T-helper 1 cell (primary cell): ENCODE data around the gene CRYBG1.
A peak's percentile ranks its signal among the peaks of the same experiment; 100 is the strongest.

Experiments used
- DNase-seq, 5 donors: peaks; one replicate each; pipeline ENCODE4 v3.0.0-alpha.2; 2012 to 2020
- total RNA-seq, 4 donors: gene quantifications; one replicate each; lab custom pipeline; 2026; lab: John Stamatoyannopoulos, UW

Gene CRYBG1, protein sequence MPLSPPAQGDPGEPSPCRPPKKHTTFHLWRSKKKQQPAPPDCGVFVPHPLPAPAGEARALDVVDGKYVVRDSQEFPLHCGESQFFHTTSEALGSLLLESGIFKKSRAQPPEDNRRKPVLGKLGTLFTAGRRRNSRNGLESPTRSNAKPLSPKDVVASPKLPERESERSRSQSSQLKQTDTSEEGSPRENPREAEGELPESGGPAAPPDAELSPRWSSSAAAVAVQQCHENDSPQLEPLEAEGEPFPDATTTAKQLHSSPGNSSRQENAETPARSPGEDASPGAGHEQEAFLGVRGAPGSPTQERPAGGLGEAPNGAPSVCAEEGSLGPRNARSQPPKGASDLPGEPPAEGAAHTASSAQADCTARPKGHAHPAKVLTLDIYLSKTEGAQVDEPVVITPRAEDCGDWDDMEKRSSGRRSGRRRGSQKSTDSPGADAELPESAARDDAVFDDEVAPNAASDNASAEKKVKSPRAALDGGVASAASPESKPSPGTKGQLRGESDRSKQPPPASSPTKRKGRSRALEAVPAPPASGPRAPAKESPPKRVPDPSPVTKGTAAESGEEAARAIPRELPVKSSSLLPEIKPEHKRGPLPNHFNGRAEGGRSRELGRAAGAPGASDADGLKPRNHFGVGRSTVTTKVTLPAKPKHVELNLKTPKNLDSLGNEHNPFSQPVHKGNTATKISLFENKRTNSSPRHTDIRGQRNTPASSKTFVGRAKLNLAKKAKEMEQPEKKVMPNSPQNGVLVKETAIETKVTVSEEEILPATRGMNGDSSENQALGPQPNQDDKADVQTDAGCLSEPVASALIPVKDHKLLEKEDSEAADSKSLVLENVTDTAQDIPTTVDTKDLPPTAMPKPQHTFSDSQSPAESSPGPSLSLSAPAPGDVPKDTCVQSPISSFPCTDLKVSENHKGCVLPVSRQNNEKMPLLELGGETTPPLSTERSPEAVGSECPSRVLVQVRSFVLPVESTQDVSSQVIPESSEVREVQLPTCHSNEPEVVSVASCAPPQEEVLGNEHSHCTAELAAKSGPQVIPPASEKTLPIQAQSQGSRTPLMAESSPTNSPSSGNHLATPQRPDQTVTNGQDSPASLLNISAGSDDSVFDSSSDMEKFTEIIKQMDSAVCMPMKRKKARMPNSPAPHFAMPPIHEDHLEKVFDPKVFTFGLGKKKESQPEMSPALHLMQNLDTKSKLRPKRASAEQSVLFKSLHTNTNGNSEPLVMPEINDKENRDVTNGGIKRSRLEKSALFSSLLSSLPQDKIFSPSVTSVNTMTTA (N-terminal part only)
- total RNA-seq = 216 to 333 (median 238) reads per million in 4 donors

DNA sequence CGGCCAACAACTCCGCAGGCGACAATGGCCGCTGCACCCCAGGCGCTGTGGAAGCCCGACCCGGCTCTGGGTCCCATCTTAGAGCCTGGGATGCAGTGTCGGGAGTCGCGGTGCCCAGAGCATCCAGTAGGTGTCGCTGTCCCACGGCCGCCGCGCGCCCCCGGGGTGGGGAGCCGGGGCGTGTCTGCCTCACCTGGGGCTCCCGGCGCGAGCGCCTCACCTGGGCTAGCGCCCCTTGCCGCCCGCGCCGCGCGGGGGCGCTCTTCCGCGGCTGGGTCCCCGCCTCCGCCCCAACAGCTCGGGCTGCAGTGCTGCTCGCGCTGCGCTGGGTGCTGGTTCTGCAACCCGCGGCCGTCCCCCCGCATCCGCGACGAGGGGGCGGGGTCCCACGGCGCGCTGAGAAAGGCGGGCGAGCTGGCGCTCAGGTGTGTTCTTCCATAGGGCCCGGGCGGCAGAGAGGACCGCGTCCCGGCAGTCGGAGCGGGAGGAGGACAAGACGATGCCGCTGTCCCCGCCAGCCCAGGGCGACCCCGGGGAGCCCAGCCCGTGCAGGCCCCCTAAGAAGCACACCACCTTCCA lies at the start of gene CRYBG1:
Gene CRYBG1, plus strand, starts transcription at position 308 of the 579 bp plus-strand sequence. Its CDS starts 192 bp downstream, at position 500.
- peak; percentile 51 to 74 (median 56) for DNase-seq

DNA sequence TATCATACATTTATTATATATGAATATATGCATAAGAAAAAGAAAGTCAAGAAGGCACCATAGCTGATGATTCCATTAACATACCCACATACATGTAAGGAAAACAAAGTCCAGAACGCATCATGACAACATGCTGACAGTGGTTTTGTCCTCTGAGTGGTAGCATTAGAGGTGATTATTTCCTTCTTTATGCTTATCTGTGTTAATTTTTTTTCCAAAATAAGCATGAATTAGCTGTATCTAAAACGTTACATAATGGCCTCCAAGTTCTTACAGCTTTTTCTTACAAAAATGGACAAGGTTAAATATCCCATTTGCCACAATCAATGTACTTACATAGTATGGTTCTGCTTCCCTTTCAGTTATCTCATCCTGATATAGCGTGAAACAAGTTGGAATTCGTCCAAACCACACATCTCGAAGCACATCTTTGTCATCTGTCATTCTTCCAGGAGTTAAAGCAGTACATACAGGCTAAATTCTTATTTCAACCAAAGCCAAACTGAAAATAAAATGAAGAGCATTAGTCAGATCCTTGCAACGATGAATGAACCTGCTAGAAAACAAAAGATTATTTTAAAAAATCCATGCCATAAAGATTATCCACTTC lies 44.6 kb upstream of the CRYBG1 start:
- no peak for DNase-seq

DNA sequence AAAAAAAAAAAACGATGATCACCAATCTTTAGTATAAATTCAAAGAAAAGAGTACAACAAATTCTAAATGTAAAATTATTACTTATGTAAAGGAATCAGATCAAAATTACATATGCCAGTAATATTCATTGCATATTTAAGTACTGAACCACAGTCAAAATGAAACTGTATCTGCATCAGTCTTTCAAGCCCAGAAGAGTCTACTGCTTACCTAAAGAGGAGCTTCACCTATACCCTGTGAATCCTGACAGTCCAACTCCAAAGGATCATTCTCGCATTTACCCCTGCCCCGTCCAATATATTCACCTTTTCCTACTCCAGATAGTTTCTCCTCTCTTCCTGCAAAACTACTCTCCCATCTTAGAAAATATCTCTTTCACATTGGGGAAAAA lies 44.1 kb upstream of the CRYBG1 start:
- peak in 1 of 5 donors; percentile 30 for DNase-seq

DNA sequence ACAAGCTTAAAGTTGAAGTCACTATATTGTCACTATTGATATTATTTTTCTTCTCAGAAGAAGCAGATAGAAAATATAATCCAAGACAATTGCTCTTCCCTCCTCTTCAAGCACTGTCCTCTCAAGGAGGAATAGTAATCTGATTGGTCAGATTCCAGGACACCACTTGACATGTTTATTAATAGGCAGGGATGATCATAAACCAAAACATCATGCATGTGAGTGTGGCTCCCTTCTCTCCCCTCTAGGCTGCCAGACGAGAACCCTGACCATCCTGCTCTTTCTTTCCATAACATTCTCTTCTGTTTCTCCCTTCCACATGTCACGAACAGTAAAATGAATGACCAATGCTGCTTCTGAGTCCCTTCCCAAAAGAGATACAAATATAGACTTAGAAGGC lies 42.5 kb upstream of the CRYBG1 start:
- no peak for DNase-seq

DNA sequence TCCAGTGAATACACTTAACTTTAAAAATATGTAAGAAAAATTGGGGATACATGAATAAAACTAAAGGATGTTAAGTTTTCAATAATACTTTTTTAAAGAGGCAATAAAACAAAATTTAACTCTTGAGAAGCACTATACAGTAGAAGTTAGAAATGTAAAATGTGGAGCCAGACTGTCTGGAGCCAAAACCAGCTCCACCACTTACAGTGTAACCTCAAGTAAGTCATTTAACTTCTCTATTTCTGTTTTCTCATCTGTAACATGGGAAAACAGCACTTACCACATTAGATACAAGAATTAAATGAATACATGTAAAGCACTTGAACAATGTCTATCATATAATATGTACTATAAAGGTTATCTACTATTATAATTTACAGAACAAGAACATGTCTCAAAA lies 41.7 kb upstream of the CRYBG1 start:
- no peak for DNase-seq

DNA sequence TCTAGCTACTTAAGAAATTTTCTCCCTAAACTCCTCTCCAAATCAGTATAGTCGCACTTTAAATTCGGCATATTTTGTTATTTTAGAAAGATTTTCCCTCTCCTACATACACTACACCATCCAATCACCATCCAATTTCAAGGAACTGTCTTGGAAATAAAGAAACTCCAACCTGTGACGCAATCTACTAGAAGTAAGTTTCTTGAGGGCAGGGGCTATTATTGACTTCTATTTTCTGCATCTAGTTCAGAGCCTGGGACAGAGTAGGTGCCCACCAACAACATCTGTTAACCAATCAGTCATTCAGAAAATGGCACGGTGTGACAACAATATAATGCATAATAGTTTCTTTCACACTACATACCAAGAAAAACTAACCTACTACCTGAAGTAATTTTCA lies 38.6 kb upstream of the CRYBG1 start:
- DNase-seq = no peak

DNA sequence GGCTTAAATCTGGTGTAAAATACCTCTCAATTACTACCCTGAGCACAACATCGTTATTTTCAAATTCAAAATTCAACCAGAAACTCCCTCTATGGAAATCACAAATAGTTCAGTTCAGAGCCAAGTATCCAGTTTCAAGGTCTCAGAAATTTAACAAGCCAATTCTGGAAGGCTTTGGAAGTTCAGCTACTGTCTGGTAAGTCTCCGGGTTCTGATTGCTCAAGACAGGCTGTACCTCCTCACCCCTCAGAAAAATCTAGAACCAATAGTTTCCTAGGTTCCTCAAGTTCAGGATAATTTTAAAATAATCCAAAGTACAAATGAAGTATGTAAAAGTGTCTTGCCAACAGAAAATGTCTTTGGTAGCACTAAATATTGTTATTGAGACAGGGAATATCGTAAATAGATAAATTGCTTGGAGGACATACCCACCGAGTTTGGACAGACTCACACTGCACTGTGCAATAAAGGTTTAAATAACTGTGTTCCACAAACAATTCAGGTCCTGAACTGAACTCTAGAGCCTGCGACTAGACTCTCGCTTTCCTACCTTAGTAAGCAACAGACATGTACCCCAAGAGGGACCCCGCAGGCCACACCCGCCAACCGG lies 35.7 kb upstream of the CRYBG1 start:
- DNase-seq = no peak

DNA sequence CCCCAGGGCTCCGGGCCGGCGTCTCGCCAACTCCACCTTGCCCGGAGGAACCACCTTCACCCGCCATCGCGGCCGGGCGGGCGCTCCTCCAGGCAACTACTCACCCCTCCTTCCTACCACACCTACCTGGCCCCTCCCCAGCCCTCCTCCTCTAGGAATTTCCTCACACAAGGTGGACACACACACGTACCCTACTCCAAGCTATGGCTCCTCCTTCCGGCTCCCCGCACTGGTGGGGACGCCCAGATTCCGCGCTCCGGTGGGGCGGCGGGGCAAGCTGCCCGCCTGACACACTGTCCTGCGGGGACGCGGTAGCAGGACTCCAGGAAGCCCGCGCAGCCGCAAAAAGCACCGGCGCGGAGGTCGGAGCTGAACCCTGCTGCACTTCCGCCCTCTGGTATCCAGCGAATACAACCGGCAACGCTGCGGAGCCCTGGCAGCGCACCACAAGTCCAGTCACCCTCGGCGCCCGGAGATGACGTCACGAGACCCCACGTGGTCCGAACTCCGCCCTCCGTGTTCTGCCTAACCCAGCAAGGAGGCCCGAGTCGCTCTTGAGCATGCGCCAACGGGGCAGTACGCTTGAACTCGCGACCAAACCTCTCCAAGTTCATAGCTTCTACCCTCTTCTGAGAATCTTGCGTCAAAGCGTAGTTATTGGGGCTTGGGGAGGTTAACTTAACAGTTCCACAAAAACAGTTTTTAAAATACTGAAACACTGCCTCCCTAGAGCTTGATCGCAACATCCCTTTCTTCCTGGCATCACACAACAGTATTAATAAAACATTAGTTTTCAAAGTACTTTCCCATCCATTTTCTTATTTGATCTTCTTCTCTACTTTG lies 35.0 kb upstream of the CRYBG1 start, which contains the start of gene ATG5:
Gene ATG5, minus strand, starts transcription at position 425 of the 843 bp plus-strand sequence. CDS start 9,552 bp downstream, outside the sequence.
- peak; percentile 98 to 100 (median 99) for DNase-seq

DNA sequence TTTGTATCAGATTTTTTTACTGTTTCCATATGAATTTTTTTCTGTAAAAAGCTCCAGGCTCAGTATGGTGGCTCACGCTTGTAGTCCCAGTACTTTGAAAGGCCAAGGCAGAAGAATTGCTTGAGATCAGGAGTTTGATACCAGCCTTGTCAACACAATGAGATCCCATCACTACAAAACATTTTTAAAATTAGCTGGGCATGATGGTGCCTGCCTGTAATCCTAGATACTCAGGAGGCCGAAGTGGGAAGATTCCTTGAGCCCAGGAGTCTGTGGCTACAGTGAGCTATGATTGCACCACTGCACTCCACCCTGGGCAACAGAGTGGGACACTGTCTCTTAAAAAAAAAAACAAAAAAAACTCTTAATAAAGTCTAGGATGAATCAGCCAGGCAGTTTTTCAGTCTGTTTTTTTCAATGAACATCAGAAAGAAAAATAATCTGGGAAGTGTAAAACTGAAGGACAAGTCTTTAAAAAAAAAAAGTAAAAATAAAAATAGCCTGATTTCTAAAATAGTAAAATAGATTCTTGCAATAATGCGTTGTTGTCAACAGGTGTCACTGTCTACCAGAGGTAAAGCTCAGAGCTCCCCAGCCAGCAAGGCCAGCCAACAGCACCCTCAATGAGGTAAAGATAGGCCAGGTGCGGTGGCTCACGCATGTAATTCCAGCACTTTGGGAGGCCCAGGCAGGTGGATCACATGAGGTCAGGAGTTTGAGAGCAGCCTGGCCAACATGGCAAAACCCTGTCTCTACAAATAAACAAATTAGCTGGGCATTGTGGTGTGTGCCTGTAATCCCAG lies 25.7 kb upstream of the CRYBG1 start:
- DNase-seq = peak in 4 of 5 donors; percentile 24 to 55 (median 40)

DNA sequence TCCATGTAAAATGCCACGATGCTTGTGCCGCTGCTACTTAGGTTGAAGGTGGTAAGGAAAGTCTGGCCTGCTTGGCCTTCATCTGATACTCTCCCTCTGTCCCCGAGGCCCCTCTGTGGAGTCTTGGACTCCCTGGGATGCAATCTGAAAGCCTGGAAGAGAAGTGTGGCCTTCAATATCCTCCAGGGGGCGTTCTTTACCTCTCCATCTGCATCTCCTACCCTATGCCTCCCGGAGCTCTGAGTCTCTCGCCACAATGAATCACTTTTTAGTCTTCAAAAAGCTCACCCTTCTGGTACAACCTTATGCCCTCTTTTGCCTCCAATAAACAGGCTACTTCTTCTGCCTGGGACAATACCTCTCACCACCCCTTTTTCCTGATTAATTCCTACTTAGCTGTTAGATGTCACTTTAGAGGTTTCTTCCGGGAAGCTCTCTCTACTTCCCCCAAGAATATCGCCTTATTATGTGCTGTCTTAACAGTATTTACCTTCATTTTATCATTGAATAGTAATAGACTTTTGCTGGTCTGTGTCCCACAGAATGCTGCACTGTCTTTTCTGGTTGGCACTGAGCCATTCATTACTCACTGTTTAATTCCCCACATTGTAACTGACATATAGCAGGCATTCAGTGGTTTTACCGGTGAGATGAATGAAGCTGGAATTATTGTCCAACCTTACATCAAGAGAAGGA lies 21.0 kb upstream of the CRYBG1 start:
- peak in 3 of 5 donors; percentile 27 to 47 (median 32) for DNase-seq

DNA sequence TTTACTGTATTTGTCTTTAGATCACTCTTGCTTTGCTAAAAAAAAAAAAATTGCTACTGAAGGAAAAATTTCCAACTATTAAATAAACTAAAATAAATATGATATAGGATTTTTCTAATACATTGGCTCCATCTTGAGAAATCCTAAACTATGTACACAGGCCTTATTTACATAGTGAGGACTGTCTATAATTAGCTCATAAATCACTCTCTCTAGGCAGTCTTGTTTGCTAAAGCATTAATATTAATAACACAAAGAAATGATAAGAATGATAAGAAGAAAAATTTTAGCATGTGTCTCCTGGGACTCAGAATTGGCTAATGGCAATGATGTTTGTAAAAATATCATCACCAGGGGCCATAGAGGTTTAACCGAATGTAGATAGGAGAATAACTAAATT lies 13.3 kb upstream of the CRYBG1 start:
- no peak for DNase-seq

DNA sequence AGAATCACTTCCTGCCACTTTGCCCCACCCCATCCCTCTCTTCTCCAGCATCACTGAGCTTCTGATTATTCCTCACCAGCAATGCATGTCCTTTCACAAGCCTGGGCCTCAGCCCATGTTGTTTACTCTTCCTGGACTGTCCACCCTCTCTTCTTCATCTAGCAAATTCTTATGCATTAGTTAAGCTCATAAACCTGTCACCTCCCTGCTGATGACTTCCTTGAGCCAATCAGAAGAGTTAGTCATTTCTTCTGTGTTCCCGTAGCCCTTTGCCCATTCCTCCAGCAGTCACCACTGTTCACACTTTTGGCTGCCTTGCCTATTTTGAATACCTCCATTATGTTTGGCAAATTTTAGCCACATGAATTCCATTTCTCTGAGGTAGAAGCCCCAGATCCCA lies 4.1 kb upstream of the CRYBG1 start:
- DNase-seq = no peak

DNA sequence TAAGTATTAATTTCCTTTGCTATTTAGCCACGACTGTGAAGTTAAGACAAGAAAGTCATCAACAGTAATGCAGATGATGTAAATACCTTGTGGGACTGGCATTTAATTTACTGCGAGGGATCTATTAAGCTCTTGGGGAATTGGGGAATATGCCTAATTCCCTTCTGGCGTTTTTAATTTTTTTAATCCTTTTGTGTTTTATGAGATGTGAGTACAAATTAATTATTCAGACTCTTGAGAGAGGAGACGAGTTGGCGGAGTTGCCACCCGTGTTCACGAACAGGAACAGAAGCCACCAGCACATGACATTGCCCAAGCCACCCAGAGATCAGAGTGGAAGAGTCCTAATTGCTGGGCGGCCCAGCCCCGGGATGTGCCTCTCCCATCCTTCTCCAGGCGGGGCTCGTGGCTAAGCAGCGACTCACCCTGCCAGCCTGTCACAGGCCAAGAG lies 533 bp upstream of the CRYBG1 start:
- no peak for DNase-seq

DNA sequence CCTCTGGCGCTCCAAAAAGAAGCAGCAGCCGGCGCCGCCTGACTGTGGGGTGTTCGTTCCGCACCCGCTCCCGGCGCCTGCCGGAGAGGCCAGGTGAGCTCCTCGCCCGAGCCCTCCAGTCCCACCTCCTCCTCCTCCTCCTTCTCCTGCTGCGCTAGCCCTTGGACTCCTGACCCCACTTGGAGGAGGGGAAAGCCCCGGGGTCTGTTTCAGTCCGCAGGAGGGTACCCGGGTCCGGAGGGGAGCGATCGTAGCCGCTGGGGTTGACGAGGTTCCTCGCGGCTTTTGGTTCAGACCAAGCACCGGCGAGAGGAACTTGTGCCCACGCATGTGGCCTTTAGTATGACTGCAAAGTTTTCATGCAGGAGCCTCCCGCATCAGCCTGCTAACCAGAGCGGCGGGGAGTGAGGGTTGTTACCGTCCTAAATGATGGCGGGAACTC lies 493 bp downstream of the CRYBG1 start:
- DNase-seq = peak in 2 of 5 donors; percentile 3 to 11

DNA sequence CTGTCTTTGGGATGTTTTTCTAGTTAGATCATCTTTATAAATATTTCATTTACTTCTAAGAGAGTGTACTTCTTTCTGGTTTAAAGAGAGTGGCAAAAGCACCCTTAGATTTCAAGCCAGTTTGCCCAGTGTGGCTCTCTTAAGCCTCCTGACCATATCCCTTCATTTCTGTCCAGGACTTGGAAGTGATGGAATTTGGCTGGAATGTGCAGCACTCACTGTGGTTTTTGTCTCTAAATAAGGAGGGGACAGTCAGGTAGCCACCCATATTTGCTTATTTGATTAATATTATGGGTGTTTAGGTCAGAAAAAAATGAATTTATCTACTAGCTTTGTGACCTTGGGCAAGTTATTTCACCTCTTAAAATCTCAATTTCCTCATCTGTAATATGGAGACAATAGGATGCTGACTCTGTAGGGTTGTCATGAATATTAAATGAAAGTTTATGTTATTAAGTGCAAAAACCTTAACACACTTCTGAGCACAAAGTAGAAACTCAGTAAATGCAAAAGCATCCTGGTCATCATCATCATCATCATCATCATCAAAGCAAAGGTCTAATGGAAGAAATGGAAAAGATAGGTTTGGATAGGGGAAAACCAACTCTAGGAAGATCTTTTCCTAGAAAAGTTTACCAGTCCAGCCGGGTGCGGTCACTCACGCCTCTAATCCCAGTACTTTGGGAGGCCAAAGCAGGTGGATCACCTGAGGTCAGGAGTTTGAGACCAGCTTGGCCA lies 3.1 kb downstream of the CRYBG1 start:
- DNase-seq = no peak

DNA sequence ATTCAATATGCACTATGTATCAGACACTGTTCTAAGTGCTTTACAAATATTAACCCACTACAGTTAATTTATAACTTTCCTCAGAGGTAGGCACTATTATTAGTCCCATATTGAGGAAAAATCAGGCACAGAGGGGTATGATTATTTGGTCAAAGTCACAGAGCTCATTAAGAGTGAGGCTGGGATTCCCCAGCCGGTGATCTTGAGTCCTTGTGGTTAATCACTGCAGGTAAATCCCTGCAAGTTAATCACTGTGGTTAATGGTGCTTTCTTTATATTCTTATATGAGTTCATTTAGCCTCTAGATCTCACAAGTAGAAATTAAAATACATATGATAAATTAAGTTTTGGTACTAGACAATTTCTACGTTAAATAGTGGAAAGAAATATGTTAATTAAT lies 9.2 kb downstream of the CRYBG1 start:
- DNase-seq = no peak

DNA sequence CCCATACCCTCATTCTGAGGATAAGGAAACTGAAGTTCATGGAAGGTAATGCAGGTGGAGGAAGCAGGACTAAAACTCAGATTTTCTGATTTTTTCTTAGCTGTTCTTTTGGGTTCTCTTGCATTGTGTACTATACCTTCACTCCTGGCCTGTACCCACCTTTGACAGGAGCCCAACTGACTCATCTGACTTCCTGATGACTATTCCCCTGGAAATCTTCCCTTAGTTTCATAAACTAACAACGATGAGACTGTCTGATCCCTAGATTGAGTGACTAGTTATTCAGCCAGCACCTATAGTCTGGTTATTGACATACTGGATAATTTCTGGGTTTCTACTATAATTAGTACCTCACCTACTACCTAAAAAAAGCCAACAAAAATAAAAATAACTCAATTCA lies 10.1 kb downstream of the CRYBG1 start:
- no peak for DNase-seq
